Medulla oblongata (tissue), 1 donor: Measurements from ENCODE around the gene GRM7.

Experiments
- DNase-seq: peaks from one replicate; pipeline ENCODE4 v3.0.0-alpha.2; 2015; ENCODE audit errors: extremely low spot score

Gene GRM7

GRCh38 chr3:7789324-7789723 is 928.4 kb downstream of the GRM7 start:
- DNase-seq, result no peak

DNA sequence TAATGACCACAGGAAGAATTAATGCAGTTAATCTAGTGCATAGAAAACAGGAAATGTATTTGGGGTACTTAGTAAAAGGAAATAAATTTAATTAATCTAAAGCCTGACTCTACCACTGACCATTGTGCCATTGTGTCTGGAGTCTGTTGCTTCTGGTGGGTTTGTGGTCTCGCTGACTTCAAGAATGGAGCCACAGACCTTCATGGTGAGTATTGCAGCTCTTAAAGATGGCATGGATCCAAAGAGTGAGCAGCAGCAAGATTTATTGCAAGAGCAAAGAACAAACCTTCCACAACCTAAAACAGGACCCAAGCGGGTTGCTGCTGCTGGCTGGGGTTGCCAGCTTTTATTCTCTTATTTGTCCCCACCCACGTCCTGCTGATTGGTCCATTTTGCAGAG is 929.2 kb downstream of the GRM7 start:
- DNase-seq, result no peak
